ENCODE measurements around the gene LDB3. TPM values are rescaled to one million over a fixed set of nuclear protein-coding genes. Genes with fewer than 3 reads are reported as not detected.

Gene LDB3
- total RNA-seq, 1 experiment from 2014 or later: 0.63 TPM

DNA sequence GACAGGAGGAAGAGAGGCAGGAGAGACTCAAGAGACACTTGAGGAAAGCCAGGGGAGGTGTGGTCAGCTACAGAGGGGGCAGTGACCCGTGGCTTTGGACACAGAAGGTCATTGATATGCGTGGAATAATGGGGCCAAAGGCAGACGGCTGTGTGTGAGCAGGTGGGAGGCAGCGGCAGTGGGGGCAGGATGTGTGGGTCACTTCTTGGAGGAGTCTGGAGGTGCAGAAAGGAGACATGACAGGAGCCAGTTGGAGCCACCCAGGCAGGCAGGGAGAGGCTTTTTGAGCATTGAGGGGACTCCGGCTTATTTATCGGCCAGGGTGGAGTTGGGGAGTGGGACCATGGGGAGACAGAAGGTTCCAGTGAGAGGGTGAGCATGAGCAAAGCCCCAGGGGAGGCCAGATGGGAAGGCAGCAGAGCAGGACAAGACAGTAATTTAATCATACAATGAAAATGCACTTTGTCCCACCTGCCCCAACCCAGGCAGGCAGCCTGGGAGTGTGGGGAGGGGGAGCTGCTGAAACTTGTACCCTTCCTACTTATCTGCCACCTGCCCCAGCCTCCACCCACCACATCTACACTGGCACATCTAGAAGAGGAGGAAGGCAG, 5.0 kb downstream of the LDB3 start:
- Histone ChIP-seq H3K27me3 (ENCODE audit: insufficient read depth, low read depth) (no peaks in the 10 kb centered on the region), H4K20me1 (ENCODE audit: insufficient read depth) (no peaks in the 10 kb centered on the region), H3K9me2 (ENCODE audit: insufficient read depth) (no peaks in the 10 kb centered on the region), H3K4me2 (peak overlapping the region; percentile 41), H3K79me2 (ENCODE audit: low read depth) (no peaks in the 10 kb centered on the region), H3K27ac (no peak overlapping the region), H2AFZ (no peak overlapping the region), H3K4me3 (no peak overlapping the region), H3K9me3 (ENCODE audit: insufficient read depth, low read depth) (no peaks in the 10 kb centered on the region), H3K36me3 (ENCODE audit: low read depth) (no peaks in the 10 kb centered on the region), H3K4me1 (replicated peaks; ENCODE audit: insufficient read depth) (peaks cover 62% of the 10 kb centered on the region), H3F3A (ENCODE audit: insufficient read depth, low read depth) (peaks cover 9% of the 10 kb centered on the region; the same call in 1 of the 2 replicates)
- no TSS peak for BruUV-seq (replicated peaks)
- intact Hi-C loops (cut with micrococcal nuclease; ENCODE audit: unreplicated experiment): no loop called here
- CTCF ChIA-PET: no interaction called here
- POLR2A ChIA-PET (ENCODE audit: unreplicated experiment): no interaction called here
- TF ChIP-seq, protein P1, sequence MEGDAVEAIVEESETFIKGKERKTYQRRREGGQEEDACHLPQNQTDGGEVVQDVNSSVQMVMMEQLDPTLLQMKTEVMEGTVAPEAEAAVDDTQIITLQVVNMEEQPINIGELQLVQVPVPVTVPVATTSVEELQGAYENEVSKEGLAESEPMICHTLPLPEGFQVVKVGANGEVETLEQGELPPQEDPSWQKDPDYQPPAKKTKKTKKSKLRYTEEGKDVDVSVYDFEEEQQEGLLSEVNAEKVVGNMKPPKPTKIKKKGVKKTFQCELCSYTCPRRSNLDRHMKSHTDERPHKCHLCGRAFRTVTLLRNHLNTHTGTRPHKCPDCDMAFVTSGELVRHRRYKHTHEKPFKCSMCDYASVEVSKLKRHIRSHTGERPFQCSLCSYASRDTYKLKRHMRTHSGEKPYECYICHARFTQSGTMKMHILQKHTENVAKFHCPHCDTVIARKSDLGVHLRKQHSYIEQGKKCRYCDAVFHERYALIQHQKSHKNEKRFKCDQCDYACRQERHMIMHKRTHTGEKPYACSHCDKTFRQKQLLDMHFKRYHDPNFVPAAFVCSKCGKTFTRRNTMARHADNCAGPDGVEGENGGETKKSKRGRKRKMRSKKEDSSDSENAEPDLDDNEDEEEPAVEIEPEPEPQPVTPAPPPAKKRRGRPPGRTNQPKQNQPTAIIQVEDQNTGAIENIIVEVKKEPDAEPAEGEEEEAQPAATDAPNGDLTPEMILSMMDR (conservative IDR thresholded peaks at IDR 0.05): no peak
- no peak for TF ChIP-seq EZH2 (IDR thresholded peaks at IDR 0.05; ENCODE audit: low read depth)
- DNase-seq: no peak

DNA sequence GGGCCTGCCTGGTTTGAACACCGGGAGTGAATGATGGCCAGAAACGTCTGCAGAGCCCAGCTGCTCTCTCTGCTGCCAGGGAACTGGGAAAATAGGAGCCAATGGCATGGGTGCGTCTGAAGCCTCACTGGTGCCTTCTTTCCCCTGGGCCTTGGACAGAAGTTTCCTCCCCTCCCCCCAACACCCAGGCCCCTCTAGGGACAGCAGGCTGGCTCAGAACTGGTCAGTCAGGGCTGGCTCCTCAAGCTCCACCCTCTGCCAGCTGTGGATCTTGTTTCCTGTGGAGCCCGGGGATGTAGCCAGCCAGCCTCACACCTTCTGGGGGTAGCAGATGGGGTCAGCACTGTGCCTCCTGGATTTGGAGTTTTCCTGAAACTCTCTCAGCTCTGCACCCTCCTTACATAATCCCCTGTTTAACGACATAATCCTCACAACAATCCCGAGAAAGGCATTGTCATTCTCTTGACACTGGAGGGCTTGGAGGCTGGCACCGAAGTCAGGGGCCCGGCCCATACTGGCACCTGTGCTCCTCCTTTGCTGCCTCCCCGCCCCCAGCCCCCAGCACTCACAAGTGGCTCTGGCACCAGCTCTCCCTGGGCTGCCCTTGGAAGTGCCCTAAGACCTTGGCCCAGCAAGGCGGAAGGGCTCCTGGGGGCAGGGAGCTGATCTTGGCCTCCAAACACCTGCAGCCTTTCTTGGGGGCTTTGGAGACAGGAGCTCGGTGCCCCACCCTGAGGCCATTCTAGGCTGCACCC, 5.7 kb downstream of the LDB3 start:
- Histone ChIP-seq H3K4me1 (replicated peaks; ENCODE audit: insufficient read depth) (peaks cover 55% of the 10 kb centered on the region), H3K27me3 (ENCODE audit: insufficient read depth, low read depth) (no peaks in the 10 kb centered on the region), H3F3A (ENCODE audit: insufficient read depth, low read depth) (peaks cover 4% of the 10 kb centered on the region; the same call in 1 of the 2 replicates), H3K9me2 (ENCODE audit: insufficient read depth) (no peaks in the 10 kb centered on the region), H3K4me2 (peak overlapping the region; percentile 41), H3K36me3 (ENCODE audit: low read depth) (no peaks in the 10 kb centered on the region), H3K27ac (no peak overlapping the region), H4K20me1 (ENCODE audit: insufficient read depth) (no peaks in the 10 kb centered on the region), H3K79me2 (ENCODE audit: low read depth) (no peaks in the 10 kb centered on the region), H2AFZ (no peak overlapping the region), H3K4me3 (no peak overlapping the region), H3K9me3 (ENCODE audit: insufficient read depth, low read depth) (no peaks in the 10 kb centered on the region)
- no TSS peak for BruUV-seq (replicated peaks)
- ChIA-PET POLR2A (ENCODE audit: unreplicated experiment) (no interaction called here), CTCF (interaction anchor here (0.7 kb wide), 1 partner anchor 284 kb away, joined by 3 read pairs; no protein-coding TSS in a partner anchor)
- intact Hi-C loops (cut with micrococcal nuclease; ENCODE audit: unreplicated experiment): no loop called here
- no peak for TF ChIP-seq EZH2 (IDR thresholded peaks at IDR 0.05; ENCODE audit: low read depth)
- TF ChIP-seq, protein P1 (conservative IDR thresholded peaks at IDR 0.05): no peak
- peak in 1 of 2 experiments; percentile 23 for DNase-seq

DNA sequence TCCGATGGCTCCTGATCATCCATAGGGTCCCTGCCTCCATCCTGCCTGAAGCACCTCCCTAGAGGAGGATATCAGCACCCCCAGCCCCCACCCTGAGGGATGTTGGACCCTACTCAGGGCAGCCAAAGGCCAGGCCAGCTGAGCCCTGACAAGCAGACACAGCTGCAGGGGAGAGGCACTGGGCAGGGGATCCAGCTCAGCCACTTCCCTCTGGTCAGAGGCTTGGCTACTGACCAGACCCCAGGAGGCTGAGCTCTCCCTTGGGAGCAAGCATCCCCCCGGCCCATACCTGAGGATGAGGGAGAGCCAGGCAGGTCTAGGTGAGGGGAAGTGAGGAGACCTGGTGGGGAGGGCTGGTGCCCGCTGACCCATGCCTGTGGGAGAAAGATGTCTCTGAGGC, 6.6 kb downstream of the LDB3 start:
- no peak overlapping the region for H3K4me2 ChIP-seq
- TF ChIP-seq, protein P1 (conservative IDR thresholded peaks at IDR 0.05): no peak
- TF ChIP-seq EZH2 (IDR thresholded peaks at IDR 0.05; ENCODE audit: low read depth): no peak
- H3K36me3 ChIP-seq (ENCODE audit: low read depth): no peaks in the 10 kb centered on the region
- H3K9me2 ChIP-seq (ENCODE audit: insufficient read depth): no peaks in the 10 kb centered on the region
- H4K20me1 ChIP-seq (ENCODE audit: insufficient read depth): no peaks in the 10 kb centered on the region
- no peak overlapping the region for H3K27ac ChIP-seq
- no peaks in the 10 kb centered on the region for H3K79me2 ChIP-seq (ENCODE audit: low read depth)
- ChIA-PET CTCF (no interaction called here), POLR2A (ENCODE audit: unreplicated experiment) (no interaction called here)
- no peak overlapping the region for H2AFZ ChIP-seq
- no peak for DNase-seq
- H3K9me3 ChIP-seq (ENCODE audit: insufficient read depth, low read depth): no peaks in the 10 kb centered on the region
- H3K4me1 ChIP-seq (replicated peaks; ENCODE audit: insufficient read depth): peaks cover 46% of the 10 kb centered on the region
- no peaks in the 10 kb centered on the region for H3F3A ChIP-seq (ENCODE audit: insufficient read depth, low read depth)
- BruUV-seq (replicated peaks): no TSS peak
- H3K4me3 ChIP-seq: no peak overlapping the region
- H3K27me3 ChIP-seq (ENCODE audit: insufficient read depth, low read depth): no peaks in the 10 kb centered on the region
- intact Hi-C loops (cut with micrococcal nuclease; ENCODE audit: unreplicated experiment): no loop called here
